Transverse colon (tissue), 4 donors: ENCODE results near the gene UBE2R2.
"Not testable (repeated sequence)": the region's sequence is repeated elsewhere in the genome, so short reads cannot be mapped to it uniquely, and the experiment has no call there.

Source experiments
- CTCF ChIP-seq, 5 experiments: fragments of 200-600 bp in 3 of 5; fragments of 450-650 bp in 2 of 5; sonication (generic) in 3 of 5; IDR thresholded peaks; 1 replicate in 2 of 5; 2 replicates in 3 of 5; pipeline ENCODE4 v1.5.1; 2016 to 2017; ENCODE audit warnings: antibody characterized with exemption in 5 of 5, inconsistent platforms in 3 of 5, mild to moderate bottlenecking in 2 of 5, moderate library complexity in 1 of 5
- POLR2A ChIP-seq: fragments of 450-650 bp; IDR thresholded peaks from one replicate; pipeline ENCODE4 v1.6.1; 2016; ENCODE audit warnings: antibody characterized with exemption, mild to moderate bottlenecking, moderate library complexity
- POLR2AphosphoS5 ChIP-seq, 3 donors: sonication (generic); formaldehyde crosslinking; IDR thresholded peaks; one replicate each; pipeline ENCODE4 v1.6.1; 2016; ENCODE audit warnings: antibody characterized with exemption in 3 of 3

GRCh38 chr9:33829641-33830230, 12.8 kb downstream of the UBE2R2 start:
- TF ChIP-seq CTCF (IDR thresholded peaks at IDR 0.05); POLR2AphosphoS5 (IDR thresholded peaks at IDR 0.05); POLR2A: not testable (repeated sequence)
